ENCODE data around the gene ABCB1. TPM values are rescaled to one million over a fixed set of nuclear protein-coding genes. Genes with fewer than 3 reads are reported as not detected.

ABCB1 gene
- total RNA-seq, 1 experiment from 2014 or later: 0.59 TPM

- H3K36me3 ChIP-seq: no peaks in the 10 kb centered on the region
- no peak overlapping the region for H3K4me3 ChIP-seq
- no peak for DNase-seq
- no peaks in the 10 kb centered on the region for H3K27me3 ChIP-seq
- H3K9me3 ChIP-seq: no peaks in the 10 kb centered on the region
These were observed 54.9 kb downstream of the ABCB1 start for GRCh38 chr7:87545760-87546159.

GRCh38 chr7:87543623-87544022, 57.1 kb downstream of the ABCB1 start:
- no peaks in the 10 kb centered on the region for H3K27me3 ChIP-seq
- no peaks in the 10 kb centered on the region for H3K36me3 ChIP-seq
- H3K9me3 ChIP-seq: no peaks in the 10 kb centered on the region
- DNase-seq: no peak
- no peak overlapping the region for H3K4me3 ChIP-seq

DNA sequence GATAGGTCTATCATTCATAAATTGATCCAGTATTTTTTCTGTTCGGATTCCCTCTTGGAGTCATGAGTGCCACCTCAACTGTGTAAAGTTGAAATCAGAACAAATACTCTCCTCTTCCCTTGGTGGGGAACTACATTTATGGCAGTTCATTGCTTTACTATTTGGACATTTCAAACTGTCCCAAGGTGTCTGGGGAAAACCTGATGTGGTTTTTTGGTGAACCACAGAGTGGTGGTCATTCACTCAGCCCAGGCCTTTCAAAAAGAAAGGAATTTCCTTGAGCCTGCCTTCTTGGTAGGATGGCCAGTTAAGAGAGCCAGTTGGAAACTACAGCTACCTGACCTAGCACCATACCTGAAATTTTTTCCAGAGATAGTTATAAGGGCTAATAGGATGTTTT, 59.0 kb downstream of the ABCB1 start:
- no peaks in the 10 kb centered on the region for H3K9me3 ChIP-seq
- no peak for DNase-seq
- no peak overlapping the region for H3K4me3 ChIP-seq
- no peaks in the 10 kb centered on the region for H3K27me3 ChIP-seq
- H3K36me3 ChIP-seq: no peaks in the 10 kb centered on the region

DNA sequence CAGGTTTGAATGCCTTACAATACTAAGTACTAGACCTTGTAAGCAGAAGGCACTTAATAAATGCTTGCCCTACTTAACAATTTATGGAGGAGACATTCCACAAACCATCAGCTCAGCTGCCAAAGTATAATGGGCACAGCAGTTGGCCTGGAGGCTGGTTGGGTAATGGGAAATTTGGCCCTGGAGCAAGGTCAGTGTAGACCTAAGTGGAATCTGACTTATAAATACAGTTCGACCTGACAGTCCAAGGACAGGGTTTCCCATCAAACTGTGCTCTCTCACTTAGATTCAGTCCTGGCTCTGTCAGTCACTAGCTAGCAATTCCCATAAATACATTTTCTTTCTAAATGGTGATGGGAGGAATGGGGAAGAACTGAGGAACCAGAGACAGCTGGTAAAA, 62.6 kb downstream of the ABCB1 start:
- Histone ChIP-seq H3K9me3 (no peaks in the 10 kb centered on the region), H3K4me3 (no peak overlapping the region), H3K36me3 (no peaks in the 10 kb centered on the region), H3K27me3 (no peaks in the 10 kb centered on the region)
- no peak for DNase-seq

DNA sequence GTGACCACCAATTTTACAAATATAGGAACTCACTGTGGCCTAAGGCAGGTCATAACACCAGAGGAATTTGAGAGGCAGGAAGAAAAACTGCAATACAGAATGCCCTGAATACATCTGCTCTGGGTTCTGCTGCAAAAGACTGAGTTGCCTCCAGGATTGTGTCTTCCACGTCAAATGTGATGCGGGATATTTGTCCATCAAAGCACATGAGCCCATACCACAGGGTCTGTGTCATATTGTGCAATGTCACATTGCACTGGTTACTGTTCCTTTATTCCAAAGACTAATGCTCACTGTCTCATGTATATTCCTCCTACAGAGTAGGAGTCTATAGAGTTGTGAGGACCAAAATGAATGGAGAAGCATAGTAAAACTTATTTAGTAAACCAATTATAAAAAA, 66.6 kb downstream of the ABCB1 start:
- DNase-seq: no peak
- Histone ChIP-seq H3K9me3 (no peaks in the 10 kb centered on the region), H3K4me3 (no peak overlapping the region), H3K27me3 (no peaks in the 10 kb centered on the region), H3K36me3 (no peaks in the 10 kb centered on the region)

GRCh38 chr7:87530126-87530525, 70.6 kb downstream of the ABCB1 start:
- H3K27me3 ChIP-seq: no peaks in the 10 kb centered on the region
- no peak for DNase-seq
- no peak overlapping the region for H3K4me3 ChIP-seq
- H3K9me3 ChIP-seq: no peaks in the 10 kb centered on the region
- H3K36me3 ChIP-seq: no peaks in the 10 kb centered on the region

DNA sequence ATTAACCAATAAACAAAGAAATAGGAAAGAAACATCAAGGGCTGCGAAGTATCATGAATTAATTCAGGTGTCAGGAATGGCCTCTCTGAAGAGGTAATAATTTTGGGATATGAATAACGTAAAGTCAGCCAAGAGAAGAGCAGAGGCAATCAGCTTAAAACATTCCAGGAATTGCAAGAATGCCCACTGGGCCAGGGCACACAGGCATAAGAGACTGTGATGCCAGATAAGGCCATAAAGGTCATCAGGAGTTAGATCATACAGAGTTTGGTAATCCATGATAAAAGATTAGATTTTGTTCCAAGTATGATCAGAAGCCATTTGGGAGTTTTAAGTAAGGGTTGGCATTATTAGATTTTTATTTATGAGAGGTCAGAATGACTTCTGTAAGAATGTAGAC, 72.0 kb downstream of the ABCB1 start:
- Histone ChIP-seq H3K36me3 (no peaks in the 10 kb centered on the region), H3K4me3 (no peak overlapping the region), H3K27me3 (no peaks in the 10 kb centered on the region), H3K9me3 (no peaks in the 10 kb centered on the region)
- no peak for DNase-seq

GRCh38 chr7:87518735-87519134, 81.9 kb downstream of the ABCB1 start:
- H3K36me3 ChIP-seq: no peaks in the 10 kb centered on the region
- no peak overlapping the region for H3K4me3 ChIP-seq
- H3K9me3 ChIP-seq: no peaks in the 10 kb centered on the region
- no peaks in the 10 kb centered on the region for H3K27me3 ChIP-seq
- no peak for DNase-seq

DNA sequence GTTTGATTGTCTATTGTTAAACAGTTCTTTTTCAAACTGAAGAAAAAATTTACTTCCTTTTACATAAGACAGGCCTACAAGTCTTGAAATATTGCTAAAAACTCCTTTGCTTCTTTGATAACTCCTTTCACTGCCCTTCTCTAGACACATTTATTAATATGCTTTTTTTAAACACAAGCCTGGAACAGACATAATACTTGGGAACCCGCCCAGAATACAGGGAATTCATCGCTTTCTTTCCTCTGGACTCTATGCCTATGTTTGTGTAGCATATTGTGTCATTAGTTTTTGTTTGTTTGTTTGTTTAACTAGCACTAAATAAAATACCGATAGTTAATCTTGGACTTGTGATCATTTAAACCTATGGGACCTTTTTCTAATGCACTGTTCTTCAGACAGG, 82.8 kb downstream of the ABCB1 start:
- H3K4me3 ChIP-seq: no peak overlapping the region
- no peak for DNase-seq

DNA sequence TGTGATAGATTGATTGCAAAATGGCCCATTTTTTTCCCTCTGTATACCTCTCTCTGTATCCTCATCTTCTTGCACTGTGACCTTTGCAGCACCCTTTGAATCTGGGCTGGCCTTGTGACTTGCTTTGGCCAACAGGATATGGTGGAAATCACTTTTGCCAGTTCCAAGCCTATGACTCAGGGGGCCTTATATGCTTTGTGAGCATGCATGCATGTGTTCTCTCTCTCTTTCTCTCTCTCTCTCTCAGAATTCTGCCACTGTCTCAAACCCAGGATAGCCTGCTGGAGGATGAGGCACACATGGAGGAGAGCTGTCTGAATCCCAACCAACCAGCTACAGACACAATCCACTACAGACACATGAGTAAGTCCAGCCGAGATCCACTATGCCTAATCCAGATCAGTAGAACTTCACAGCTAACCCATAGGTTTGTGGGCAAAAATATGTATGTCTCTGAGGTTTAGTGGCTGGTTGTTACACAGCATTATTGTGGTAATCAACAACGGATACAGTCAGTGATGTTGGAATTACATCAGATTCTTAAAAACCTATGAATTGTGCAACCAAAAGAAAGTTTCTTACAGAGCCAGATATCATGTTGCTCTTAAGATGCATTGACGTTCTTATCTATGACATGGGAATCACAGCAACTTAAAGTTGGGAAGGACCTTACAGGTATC, 83.4 kb downstream of the ABCB1 start:
- peak; percentile 32 for DNase-seq
- H3K27me3 ChIP-seq: no peaks in the 10 kb centered on the region
- H3K4me3 ChIP-seq: no peak overlapping the region
- no peaks in the 10 kb centered on the region for H3K36me3 ChIP-seq
- H3K9me3 ChIP-seq: no peaks in the 10 kb centered on the region

More for the DNA sequence above, 82.8 kb downstream of the ABCB1 start:
- H3K9me3 ChIP-seq: no peaks in the 10 kb centered on the region
- H3K36me3 ChIP-seq: no peaks in the 10 kb centered on the region
- no peaks in the 10 kb centered on the region for H3K27me3 ChIP-seq

DNA sequence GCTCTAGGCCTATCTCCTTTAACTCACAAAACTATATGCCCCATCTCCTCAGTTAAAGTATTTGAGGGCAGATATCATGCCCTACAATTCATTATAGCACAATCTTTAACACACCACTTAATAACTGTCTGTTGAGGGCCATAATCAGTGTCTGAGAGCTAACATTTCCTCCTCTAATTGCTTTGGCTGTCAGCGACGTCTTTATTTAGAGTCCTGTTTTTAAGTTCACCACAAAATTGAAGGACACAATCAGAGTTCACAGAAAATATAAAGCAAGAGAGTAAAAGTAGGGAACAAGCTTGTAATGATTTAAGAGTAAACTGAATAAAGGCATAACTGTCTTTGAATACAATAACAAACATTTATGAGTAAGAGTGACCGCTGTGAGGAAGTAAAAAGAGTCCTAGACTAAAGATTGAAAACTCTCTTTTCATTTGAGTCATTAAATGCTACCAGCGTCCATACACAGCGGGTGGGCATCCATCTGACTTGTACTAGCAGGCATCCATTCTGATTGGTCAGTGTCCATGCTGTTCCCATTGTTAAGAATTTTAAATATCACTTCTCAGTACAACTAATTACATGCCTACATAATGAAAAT, 86.8 kb downstream of the ABCB1 start:
- H3K36me3 ChIP-seq: no peaks in the 10 kb centered on the region
- DNase-seq: peak; percentile 0

GRCh38 chr7:87512906-87513305, 87.8 kb downstream of the ABCB1 start:
- Histone ChIP-seq H3K4me3 (no peak overlapping the region), H3K9me3 (no peaks in the 10 kb centered on the region), H3K36me3 (no peaks in the 10 kb centered on the region), H3K27me3 (no peaks in the 10 kb centered on the region)
- no peak for DNase-seq

More for the DNA sequence above, 86.8 kb downstream of the ABCB1 start:
- H3K9me3 ChIP-seq: no peaks in the 10 kb centered on the region
- H3K27me3 ChIP-seq: no peaks in the 10 kb centered on the region
- H3K4me3 ChIP-seq: no peak overlapping the region

DNA sequence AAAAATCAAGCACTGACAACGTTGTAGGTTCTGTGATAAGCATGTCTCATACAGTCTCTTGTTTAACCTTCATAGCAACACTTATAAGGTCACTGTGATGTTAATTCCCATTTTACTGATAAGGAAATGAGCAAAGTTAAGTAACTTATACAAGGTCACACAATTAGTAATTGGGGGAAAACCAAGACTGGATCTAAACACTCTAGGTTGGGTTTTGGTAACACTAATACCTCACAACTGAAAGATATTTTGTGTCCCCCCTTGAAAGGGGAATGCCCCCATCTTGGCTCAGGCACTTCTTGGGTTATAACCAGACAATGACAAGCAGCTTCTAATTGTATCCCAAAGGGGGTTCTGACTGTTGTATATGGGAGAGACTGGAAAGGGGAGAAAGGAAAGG, 89.2 kb downstream of the ABCB1 start:
- Histone ChIP-seq H3K27me3 (no peaks in the 10 kb centered on the region), H3K9me3 (no peaks in the 10 kb centered on the region), H3K36me3 (no peaks in the 10 kb centered on the region), H3K4me3 (no peak overlapping the region)
- DNase-seq: no peak

GRCh38 chr7:87510411-87510875, 90.2 kb downstream of the ABCB1 start:
- Histone ChIP-seq H3K36me3 (no peaks in the 10 kb centered on the region), H3K9me3 (no peaks in the 10 kb centered on the region), H3K4me3 (no peak overlapping the region), H3K27me3 (no peaks in the 10 kb centered on the region)
- DNase-seq: no peak

DNA sequence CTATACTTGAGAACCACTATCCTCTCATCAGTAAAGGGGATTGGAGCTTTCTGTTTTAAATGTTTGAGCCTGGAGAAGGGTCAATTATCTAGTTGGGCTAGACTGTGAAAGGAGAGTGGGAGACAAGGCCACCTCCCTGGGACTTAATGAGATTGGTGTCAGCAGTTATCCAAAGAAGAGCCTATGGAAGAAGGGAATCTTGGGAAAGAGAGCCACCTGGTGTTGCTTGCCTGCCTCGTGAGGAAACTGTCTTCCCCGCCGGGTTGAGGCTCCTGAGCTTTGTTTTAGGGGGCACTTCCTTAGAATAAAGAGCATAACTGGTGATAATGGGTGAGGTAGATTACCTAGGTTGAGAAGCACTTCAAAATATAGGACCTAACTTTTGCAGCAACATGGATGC, 93.2 kb downstream of the ABCB1 start:
- Histone ChIP-seq H3K27me3 (no peaks in the 10 kb centered on the region), H3K36me3 (no peaks in the 10 kb centered on the region), H3K4me3 (no peak overlapping the region), H3K9me3 (no peaks in the 10 kb centered on the region)
- DNase-seq: no peak

DNA sequence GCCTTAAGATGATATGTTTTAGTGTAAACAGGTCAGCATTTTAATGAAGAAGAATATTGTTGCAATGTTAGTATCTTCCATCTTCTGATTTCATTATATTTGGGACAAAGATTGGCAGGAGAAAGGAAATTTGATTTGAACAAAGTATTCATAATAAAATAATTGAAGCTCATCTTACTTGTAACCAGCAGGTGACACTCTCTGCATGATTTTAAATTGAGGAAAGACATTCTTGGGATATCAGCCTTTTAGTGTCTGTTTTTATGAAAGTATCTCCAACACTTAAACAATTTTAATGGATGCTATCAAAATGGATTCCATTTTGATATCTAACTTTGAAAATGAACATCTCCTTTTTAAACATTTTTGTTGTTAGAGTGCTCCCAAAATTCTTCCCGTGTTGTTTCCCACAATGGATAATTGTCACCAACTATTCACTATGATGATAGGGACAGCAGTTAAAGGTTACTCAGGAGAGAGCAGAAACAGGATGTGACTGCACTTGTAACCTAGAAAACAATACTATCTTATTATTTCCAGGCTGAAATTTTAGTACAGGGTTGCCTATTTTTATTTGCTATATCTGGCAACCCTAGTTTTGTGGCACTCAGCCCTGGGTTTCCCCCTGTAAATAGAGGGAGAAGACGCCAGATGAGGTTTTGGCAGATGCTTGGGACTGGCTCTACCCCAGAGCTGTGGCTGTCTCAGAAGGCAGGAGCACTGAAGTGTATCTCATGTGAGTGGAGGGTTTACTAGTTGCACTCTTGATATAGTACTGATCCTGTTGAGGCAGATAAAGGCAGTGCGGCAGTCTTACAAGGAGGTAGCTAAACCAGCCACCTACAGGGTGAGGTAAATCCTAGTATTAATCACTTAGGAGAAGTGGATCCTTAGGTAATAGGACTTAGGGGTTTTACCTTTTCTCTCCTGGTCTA, 94.2 kb downstream of the ABCB1 start:
- DNase-seq: no peak
- Histone ChIP-seq H3K9me3 (no peaks in the 10 kb centered on the region), H3K27me3 (no peaks in the 10 kb centered on the region), H3K4me3 (no peak overlapping the region), H3K36me3 (no peaks in the 10 kb centered on the region)

DNA sequence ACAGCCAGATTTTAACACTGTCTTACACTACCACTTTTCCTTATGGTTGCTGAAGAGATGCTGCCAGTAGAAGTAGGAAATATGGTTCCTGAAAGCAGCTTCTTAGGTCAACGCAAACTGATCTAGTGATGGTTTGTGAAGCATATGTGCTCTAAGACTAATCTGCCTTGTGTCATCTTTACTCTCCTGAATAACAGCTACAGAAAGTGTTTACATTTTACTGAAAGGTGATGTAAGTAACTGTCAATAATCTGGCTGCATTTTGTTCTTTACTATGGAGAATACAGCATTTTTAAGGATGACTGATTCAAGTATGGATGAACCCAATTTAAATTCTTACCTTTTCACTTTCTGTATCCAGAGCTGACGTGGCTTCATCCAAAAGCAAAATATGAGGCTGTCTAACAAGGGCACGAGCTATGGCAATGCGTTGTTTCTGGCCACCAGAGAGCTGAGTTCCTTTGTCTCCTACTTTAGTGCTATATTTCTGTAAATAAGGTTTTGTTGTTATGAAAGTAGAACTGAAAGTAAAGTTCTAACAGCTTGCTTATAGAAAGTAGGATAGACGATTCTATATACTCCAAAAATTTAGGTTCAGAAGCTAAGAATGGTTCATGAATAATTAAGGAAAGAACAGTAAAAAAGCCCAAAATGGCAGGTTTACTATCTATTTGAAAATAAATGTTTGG, 95.0 kb downstream of the ABCB1 start:
- H3K36me3 ChIP-seq: no peaks in the 10 kb centered on the region

More for the DNA sequence above, 95.0 kb downstream of the ABCB1 start:
- no peak overlapping the region for H3K4me3 ChIP-seq
- H3K9me3 ChIP-seq: no peaks in the 10 kb centered on the region
- no peak for DNase-seq
- no peaks in the 10 kb centered on the region for H3K27me3 ChIP-seq

Measured in MG63 (cell line).